Activated T-cell treated with anti-CD3 and anti-CD28 coated beads, Interleukin-2, amount 50 U/mL, for 24 hours (primary cell): ENCODE data around the gene KRTAP4-16.
"Not testable (repeated sequence)": the region's sequence is repeated elsewhere in the genome, so short reads cannot be mapped to it uniquely, and the experiment has no call there.

Experiments used
- DNase-seq: peaks from one replicate; pipeline ENCODE4 v3.0.0-alpha.2; 2020
- H3K27ac Mint-ChIP-seq: 2 replicates; pipeline ENCODE4 v1.8.0; 2020; ENCODE audit warnings: mild to moderate bottlenecking, mixed read lengths
- H3K27me3 Mint-ChIP-seq: 2 replicates; pipeline ENCODE4 v1.8.0; 2020; ENCODE audit warnings: mixed read lengths
- H3K36me3 Mint-ChIP-seq: 2 replicates; pipeline ENCODE4 v1.8.0; 2020; ENCODE audit warnings: low read depth, mixed read lengths
- H3K4me1 Mint-ChIP-seq: 2 replicates; pipeline ENCODE4 v1.8.0; 2020; ENCODE audit warnings: low read depth, mixed read lengths
- H3K4me3 Mint-ChIP-seq: 2 replicates; pipeline ENCODE4 v1.8.0; 2020; ENCODE audit warnings: mild to moderate bottlenecking, moderate library complexity, mixed read lengths
- H3K9me3 Mint-ChIP-seq: 2 replicates; pipeline ENCODE4 v1.8.0; 2020; ENCODE audit warnings: mixed read lengths

The KRTAP4-16 gene

GRCh38 chr17:41069031-41069430, 33.0 kb downstream of the KRTAP4-16 start:
- no peak for DNase-seq
- Mint-ChIP-seq H3K4me3 (no peak overlapping the region), H3K36me3 (no peaks in the 10 kb centered on the region), H3K9me3 (no peaks in the 10 kb centered on the region), H3K27ac (no peak overlapping the region), H3K27me3 (no peaks in the 10 kb centered on the region), H3K4me1 (no peaks in the 10 kb centered on the region)

DNA sequence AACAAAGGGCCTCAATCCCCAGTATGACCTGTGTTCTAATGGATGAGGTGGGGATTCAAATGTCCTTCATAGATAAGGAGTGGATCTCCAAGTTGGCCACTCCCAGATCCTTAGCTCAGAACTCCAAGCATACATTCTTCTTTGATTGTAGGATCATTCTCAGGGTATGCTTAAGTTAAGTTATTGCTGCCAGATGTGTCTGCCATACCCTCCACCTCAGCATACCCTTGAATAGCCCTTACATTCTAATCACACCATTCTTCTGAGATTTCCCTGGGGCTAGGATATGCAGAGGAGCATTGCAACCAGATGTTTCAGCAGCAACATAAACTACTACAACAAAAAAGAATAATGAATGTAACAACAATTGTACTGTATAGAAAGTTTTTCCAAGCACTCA, 34.7 kb downstream of the KRTAP4-16 start:
- no peak for DNase-seq
- peaks cover 3% of the 10 kb centered on the region for H3K27me3 Mint-ChIP-seq
- no peaks in the 10 kb centered on the region for H3K9me3 Mint-ChIP-seq
- no peaks in the 10 kb centered on the region for H3K36me3 Mint-ChIP-seq
- no peak overlapping the region for H3K27ac Mint-ChIP-seq
- no peaks in the 10 kb centered on the region for H3K4me1 Mint-ChIP-seq
- H3K4me3 Mint-ChIP-seq, result no peak overlapping the region

DNA sequence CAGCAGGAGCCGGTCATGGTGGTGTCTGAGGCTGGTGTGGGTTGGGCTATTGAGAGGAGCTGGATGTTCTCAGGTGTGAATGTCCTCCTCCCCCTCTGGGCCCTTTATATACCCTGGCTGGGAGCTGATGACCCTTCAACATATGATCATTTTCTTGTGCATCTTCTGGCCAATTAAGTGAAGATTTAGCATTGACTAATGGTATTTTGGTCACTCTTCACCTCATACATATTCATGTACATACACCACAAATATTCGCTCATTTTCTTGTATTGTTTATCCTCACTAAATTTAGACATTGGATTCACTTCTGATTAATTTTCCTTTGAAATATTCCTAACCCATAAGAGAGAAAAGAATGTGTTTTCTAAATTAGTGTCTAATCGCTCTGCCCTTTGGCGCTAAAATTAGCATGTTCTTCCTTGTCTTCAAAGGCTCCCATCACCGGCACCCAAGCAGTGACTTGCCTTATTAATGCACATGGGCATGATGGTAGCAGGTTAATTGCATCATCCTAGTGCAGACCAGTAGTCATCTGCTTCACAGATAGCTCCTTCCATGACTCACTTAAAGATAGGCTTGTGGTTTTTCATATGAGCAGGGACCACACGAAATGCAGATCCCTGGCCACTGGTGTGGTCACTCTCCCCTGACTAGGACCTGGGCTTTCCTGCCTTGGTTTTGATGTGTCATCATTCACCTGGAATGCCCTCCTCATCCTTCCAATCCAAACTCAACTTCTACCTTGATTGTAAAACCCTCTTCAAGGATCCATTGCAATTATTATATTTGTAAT, 36.0 kb downstream of the KRTAP4-16 start, which contains the start of gene KRTAP2-4:
Gene KRTAP2-4, minus strand, starts transcription at position 51 of the 796 bp plus-strand sequence. Its CDS starts 34 bp downstream, at position 17.
- H3K4me1 Mint-ChIP-seq, result no peaks in the 10 kb centered on the region

GRCh38 chr17:41065016-41065689, 36.9 kb downstream of the KRTAP4-16 start:
- not testable (repeated sequence) for H3K9me3 Mint-ChIP-seq, H3K36me3 Mint-ChIP-seq, H3K4me3 Mint-ChIP-seq, DNase-seq, H3K4me1 Mint-ChIP-seq, H3K27ac Mint-ChIP-seq
- H3K27me3 Mint-ChIP-seq, result peaks cover 14% of the 10 kb centered on the region

More for the DNA sequence above, 36.0 kb downstream of the KRTAP4-16 start, which contains the start of gene KRTAP2-4:
- peaks cover 5% of the 10 kb centered on the region for H3K27me3 Mint-ChIP-seq
- H3K27ac Mint-ChIP-seq, result no peak within 1 kb of the TSS
- H3K36me3 Mint-ChIP-seq, result no peaks in the 10 kb centered on the region
- no peak for DNase-seq
- no peak within 1 kb of the TSS for H3K4me3 Mint-ChIP-seq
- H3K9me3 Mint-ChIP-seq, result no peaks in the 10 kb centered on the region

DNA sequence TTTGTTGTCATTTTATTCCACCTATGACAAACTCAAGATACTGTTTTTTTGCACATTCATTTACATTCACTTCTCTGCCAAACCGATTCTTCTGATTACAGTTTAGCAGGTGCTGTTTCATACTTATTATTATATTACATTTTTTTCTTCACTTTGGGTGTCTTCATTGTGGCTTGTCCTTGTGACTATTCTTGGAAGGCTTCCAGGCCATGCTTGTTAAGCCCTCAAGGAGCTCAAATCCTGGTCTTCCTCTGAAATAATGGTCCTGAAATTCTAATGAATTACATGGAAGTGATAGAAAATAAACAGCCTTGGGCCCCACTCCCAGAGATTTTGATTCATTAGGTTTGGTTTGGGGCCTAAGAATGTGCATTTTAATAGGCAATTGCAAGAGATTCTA, 37.7 kb downstream of the KRTAP4-16 start:
- no peaks in the 10 kb centered on the region for H3K4me1 Mint-ChIP-seq
- peaks cover 20% of the 10 kb centered on the region for H3K27me3 Mint-ChIP-seq
- H3K27ac Mint-ChIP-seq, result no peak overlapping the region
- H3K9me3 Mint-ChIP-seq, result no peaks in the 10 kb centered on the region
- H3K36me3 Mint-ChIP-seq, result no peaks in the 10 kb centered on the region
- H3K4me3 Mint-ChIP-seq, result no peak overlapping the region
- DNase-seq, result no peak

DNA sequence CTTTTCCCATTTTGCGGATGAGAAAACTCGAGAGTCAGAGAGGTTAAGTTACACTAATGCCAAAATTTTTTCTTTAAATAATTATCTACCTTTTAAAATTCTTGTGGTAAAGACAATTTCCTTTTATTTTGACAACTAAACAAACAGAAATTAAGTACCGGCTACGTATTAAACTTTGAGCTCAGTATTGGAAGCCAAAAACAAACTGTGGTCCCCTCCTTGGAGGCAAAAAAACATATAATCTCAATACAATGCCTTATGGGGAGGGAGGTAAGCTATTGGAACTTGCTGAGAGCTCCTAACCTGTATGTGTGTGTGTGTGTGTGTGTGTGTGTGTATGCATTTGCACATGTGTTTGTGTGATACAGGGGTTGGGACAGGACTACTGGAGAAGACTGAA, 38.6 kb downstream of the KRTAP4-16 start:
- Mint-ChIP-seq H3K4me3 (no peak overlapping the region), H3K27me3 (peaks cover 27% of the 10 kb centered on the region), H3K27ac (no peak overlapping the region), H3K4me1 (no peaks in the 10 kb centered on the region), H3K36me3 (no peaks in the 10 kb centered on the region), H3K9me3 (no peaks in the 10 kb centered on the region)
- DNase-seq, result no peak

GRCh38 chr17:41061964-41062363, 40.0 kb downstream of the KRTAP4-16 start:
- Mint-ChIP-seq H3K36me3 (no peaks in the 10 kb centered on the region), H3K4me3 (no peak overlapping the region), H3K27me3 (peaks cover 36% of the 10 kb centered on the region), H3K9me3 (no peaks in the 10 kb centered on the region), H3K4me1 (no peaks in the 10 kb centered on the region), H3K27ac (no peak overlapping the region)
- DNase-seq, result no peak

DNA sequence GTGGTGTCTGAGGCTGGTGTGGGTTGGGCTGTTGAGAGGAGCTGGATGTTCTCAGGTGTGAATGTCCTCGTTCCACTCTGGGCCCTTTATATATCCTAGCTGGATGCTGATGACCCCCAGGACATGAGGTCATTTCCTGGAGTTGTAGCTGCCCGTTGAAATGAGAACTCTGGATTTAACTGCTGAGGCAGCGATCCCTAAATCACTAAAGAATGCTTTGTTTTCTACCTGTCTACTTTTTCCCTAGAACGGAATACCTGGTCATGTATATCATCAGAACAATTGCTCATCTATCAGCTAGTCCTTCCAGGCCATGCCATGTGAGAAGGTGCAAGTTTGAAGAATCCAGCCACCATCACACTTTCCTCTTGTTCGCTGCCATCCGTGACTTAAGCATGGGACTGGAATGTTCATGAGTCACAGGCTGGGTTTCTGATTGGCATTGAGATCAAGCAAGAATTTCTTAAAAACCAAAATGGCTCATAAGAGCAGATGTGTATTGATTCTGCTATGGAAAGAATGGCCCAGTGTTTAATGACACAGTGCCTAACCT, 41.9 kb downstream of the KRTAP4-16 start, which contains the start of gene KRTAP2-3:
Gene KRTAP2-3, minus strand, starts transcription at position 63 of the 553 bp plus-strand sequence. CDS start 64 bp downstream, outside the sequence.
- no peaks in the 10 kb centered on the region for H3K4me1 Mint-ChIP-seq
- no peaks in the 10 kb centered on the region for H3K9me3 Mint-ChIP-seq
- H3K36me3 Mint-ChIP-seq, result no peaks in the 10 kb centered on the region
- no peak for DNase-seq
- peaks cover 50% of the 10 kb centered on the region for H3K27me3 Mint-ChIP-seq
- H3K4me3 Mint-ChIP-seq, result no peak within 1 kb of the TSS
- H3K27ac Mint-ChIP-seq, result no peak within 1 kb of the TSS

DNA sequence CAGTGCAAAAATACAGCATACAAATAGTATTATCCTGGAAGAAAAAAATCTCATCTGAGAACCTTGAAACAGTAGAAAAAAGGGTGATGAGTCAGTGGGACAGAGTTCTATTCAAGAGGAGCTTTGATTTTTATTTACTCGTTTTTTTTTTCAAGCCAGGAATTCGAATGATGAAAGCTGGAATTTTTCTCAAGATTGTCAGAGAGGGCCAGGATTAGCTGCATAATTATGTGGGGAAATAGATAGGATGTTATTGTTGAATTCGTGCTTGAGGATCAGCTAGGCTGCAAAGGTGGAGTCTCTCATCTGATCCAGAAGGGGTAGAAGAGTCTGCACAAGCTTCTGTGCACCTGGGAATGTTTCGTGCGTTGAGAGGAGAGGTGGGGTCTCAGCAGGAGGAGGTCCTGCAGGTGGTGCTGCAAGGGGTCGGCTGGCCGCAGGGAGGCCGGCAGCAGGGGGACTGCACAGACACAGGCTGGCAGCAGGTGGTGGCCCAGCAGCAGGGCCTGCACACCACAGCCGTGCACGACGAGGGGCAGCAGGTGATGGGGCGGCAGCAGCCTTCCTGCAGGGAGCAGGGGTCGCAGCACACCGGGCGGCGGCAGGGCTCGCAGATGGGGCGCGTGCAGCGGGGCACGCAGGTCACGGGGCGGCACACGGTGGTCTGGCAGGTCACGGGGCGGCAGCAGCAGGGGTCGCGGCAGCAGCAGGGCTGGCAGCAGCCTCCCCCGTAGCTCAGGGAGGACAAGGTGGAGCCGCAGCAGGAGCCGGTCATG, 42.5 kb downstream of the KRTAP4-16 start:
- not testable (repeated sequence) for H3K4me1 Mint-ChIP-seq, H3K4me3 Mint-ChIP-seq, H3K9me3 Mint-ChIP-seq, DNase-seq, H3K27ac Mint-ChIP-seq, H3K36me3 Mint-ChIP-seq
- peaks cover 51% of the 10 kb centered on the region for H3K27me3 Mint-ChIP-seq

- no peaks in the 10 kb centered on the region for H3K36me3 Mint-ChIP-seq
- no peak for DNase-seq
- no peak overlapping the region for H3K27ac Mint-ChIP-seq
- no peak overlapping the region for H3K4me3 Mint-ChIP-seq
- H3K27me3 Mint-ChIP-seq, result peaks cover 55% of the 10 kb centered on the region
- no peaks in the 10 kb centered on the region for H3K9me3 Mint-ChIP-seq
- no peaks in the 10 kb centered on the region for H3K4me1 Mint-ChIP-seq
Observed at GRCh38 chr17:41058741-41059140, 43.3 kb downstream of the KRTAP4-16 start.

GRCh38 chr17:41057547-41057946, 44.5 kb downstream of the KRTAP4-16 start:
- no peak for DNase-seq
- Mint-ChIP-seq H3K27me3 (peaks cover 56% of the 10 kb centered on the region), H3K4me1 (no peaks in the 10 kb centered on the region), H3K4me3 (no peak overlapping the region), H3K27ac (no peak overlapping the region), H3K36me3 (no peaks in the 10 kb centered on the region), H3K9me3 (no peaks in the 10 kb centered on the region)

- not testable (repeated sequence) for H3K4me1 Mint-ChIP-seq, H3K27ac Mint-ChIP-seq, DNase-seq, H3K4me3 Mint-ChIP-seq, H3K36me3 Mint-ChIP-seq, H3K9me3 Mint-ChIP-seq
- H3K27me3 Mint-ChIP-seq, result peaks cover 53% of the 10 kb centered on the region
Observed at GRCh38 chr17:41055130-41055529, 46.9 kb downstream of the KRTAP4-16 start, which contains the start of gene KRTAP2-2. Gene KRTAP2-2 (minus strand): TSS chr17:41055230. CDS start chr17:41055211, 19 bp downstream.

DNA sequence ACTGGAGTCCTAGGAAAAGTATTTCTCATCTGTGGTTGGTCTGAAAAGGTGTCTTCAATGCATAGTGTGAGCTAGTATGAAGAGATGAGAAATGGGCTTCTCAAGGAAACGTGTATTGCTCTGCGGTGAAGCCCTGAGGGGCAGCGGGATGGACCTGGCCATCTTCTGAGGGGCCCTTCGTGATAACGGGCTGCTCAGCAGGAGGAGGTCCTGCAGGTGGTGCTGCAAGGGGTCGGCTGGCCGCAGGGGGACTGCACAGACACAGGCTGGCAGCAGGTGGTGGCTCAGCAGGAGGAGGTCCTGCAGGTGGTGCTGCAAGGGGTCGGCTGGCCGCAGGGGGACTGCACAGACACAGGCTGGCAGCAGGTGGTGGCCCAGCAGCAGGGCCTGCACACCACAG, 47.5 kb downstream of the KRTAP4-16 start:
- H3K27me3 Mint-ChIP-seq, result peaks cover 54% of the 10 kb centered on the region
- H3K27ac Mint-ChIP-seq, H3K36me3 Mint-ChIP-seq, H3K4me1 Mint-ChIP-seq, H3K9me3 Mint-ChIP-seq, H3K4me3 Mint-ChIP-seq, DNase-seq: not testable (repeated sequence)

- Mint-ChIP-seq H3K9me3 (no peaks in the 10 kb centered on the region), H3K36me3 (no peaks in the 10 kb centered on the region), H3K27me3 (peaks cover 50% of the 10 kb centered on the region), H3K27ac (no peak overlapping the region), H3K4me1 (no peaks in the 10 kb centered on the region), H3K4me3 (no peak overlapping the region)
- no peak for DNase-seq
Observed at GRCh38 chr17:41054025-41054424, 48.0 kb downstream of the KRTAP4-16 start.
